GM12801 (cell line): ENCODE results near the gene MAOA.

ENCODE experiments used
- CTCF ChIP-seq: IDR thresholded peaks from one replicate; pipeline ENCODE4 v1.5.1; 2011; ENCODE audit warnings: control low read depth; ENCODE audit not compliant: insufficient read length; ENCODE audit errors: extremely low read depth

MAOA gene

GRCh38 chrX:43718546-43718945 is 62.4 kb downstream of the MAOA start:
- no peak for TF ChIP-seq CTCF

- no peak for TF ChIP-seq CTCF
These were observed 62.9 kb downstream of the MAOA start for GRCh38 chrX:43718956-43719355.

- no peak for TF ChIP-seq CTCF
These were observed 64.0 kb downstream of the MAOA start for GRCh38 chrX:43720082-43720481.

- TF ChIP-seq CTCF = no peak
These were observed 64.9 kb downstream of the MAOA start for GRCh38 chrX:43720961-43721360.

DNA sequence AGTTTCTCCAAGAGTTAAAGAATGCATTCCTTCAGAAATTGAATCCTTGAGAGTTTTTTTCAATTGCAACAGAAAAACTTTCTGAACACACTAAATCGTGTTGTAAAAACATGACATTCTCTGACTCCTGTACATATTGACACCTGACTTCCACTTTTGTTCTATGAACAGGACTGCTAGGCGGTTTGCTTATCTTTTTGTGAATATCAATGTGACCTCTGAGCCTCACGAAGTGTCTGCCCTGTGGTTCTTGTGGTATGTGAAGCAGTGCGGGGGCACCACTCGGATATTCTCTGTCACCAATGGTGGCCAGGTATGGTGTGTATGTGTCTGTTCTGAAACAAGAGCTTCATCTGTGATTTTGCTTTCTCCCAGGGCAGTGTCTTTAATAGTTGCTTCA is 71.9 kb downstream of the MAOA start:
- TF ChIP-seq CTCF = no peak

GRCh38 chrX:43728966-43729365 is 72.9 kb downstream of the MAOA start:
- TF ChIP-seq CTCF = no peak

GRCh38 chrX:43731086-43731485 is 75.0 kb downstream of the MAOA start:
- no peak for TF ChIP-seq CTCF

GRCh38 chrX:43733699-43734098 is 77.6 kb downstream of the MAOA start:
- TF ChIP-seq CTCF = no peak
